Liver (tissue), 3 donors: Measurements from ENCODE around the gene CLIC5.

Experiments used
- ATF3 ChIP-seq: IDR thresholded peaks from 2 replicates; pipeline ENCODE4 v1.6.1; 2016; ENCODE audit warnings: antibody characterized with exemption
- EGR1 ChIP-seq, 2 donors: IDR thresholded peaks; 2 replicates each; pipeline ENCODE4 v1.6.1; 2016 to 2018; ENCODE audit warnings: antibody characterized with exemption in 2 of 2, low read depth in 2 of 2
- FOXA1 ChIP-seq: IDR thresholded peaks from 2 replicates; pipeline ENCODE4 v1.6.1; 2016; ENCODE audit warnings: antibody characterized with exemption
- GABPA ChIP-seq, 2 donors: IDR thresholded peaks in 1 of 2; conservative IDR thresholded peaks in 1 of 2; 2 replicates each; pipeline ENCODE4 v1.6.1; 2016; ENCODE audit warnings: antibody characterized with exemption in 2 of 2, mild to moderate bottlenecking in 1 of 2, moderate library complexity in 1 of 2
- JUND ChIP-seq, 2 donors: IDR thresholded peaks; 2 replicates each; pipeline ENCODE4 v1.6.1; 2016; ENCODE audit warnings: antibody characterized with exemption in 2 of 2
- RAD21 ChIP-seq, 2 donors: IDR thresholded peaks; 2 replicates each; pipeline ENCODE4 v1.6.1; 2016; ENCODE audit warnings: antibody characterized with exemption in 2 of 2, mild to moderate bottlenecking in 2 of 2
- RXRA ChIP-seq, 2 donors: IDR thresholded peaks; 2 replicates each; pipeline ENCODE4 v1.6.1; 2017 to 2018; ENCODE audit warnings: antibody characterized with exemption in 2 of 2, mild to moderate bottlenecking in 1 of 2
- SP1 ChIP-seq: IDR thresholded peaks from 2 replicates; pipeline ENCODE4 v1.6.1; 2018; ENCODE audit warnings: antibody characterized with exemption, mild to moderate bottlenecking
- TAF1 ChIP-seq: conservative IDR thresholded peaks from 2 replicates; pipeline ENCODE4 v1.6.1; 2016; ENCODE audit warnings: antibody characterized with exemption, mild to moderate bottlenecking
- YY1 ChIP-seq: IDR thresholded peaks from 2 replicates; pipeline ENCODE4 v1.6.1; 2016; ENCODE audit warnings: antibody characterized with exemption, mild to moderate bottlenecking
- ZBTB33 ChIP-seq: IDR thresholded peaks from 2 replicates; pipeline ENCODE4 v1.6.1; 2016; ENCODE audit warnings: antibody characterized with exemption
- TF ChIP-seq, protein P1 (sequence below): fragments of 150-350 bp; IDR thresholded peaks from 2 replicates; pipeline ENCODE4 v1.5.1; 2017; ENCODE audit warnings: improper control_type of control experiment, low read depth, low read length; ENCODE audit not compliant: missing input control
- TF ChIP-seq, protein P2 (sequence below): IDR thresholded peaks from 2 replicates; pipeline ENCODE4 v1.6.1; 2016; ENCODE audit warnings: antibody characterized with exemption, mild to moderate bottlenecking
- TF ChIP-seq, protein P3 (sequence below): IDR thresholded peaks from 2 replicates; pipeline ENCODE4 v1.6.1; 2016; ENCODE audit warnings: antibody characterized with exemption
- donor health status: healthy.
- donor health status: healthy.

GRCh38 chr6:45836984-45837383 is 178.7 kb downstream of the CLIC5 start:
- TF ChIP-seq, protein P1, sequence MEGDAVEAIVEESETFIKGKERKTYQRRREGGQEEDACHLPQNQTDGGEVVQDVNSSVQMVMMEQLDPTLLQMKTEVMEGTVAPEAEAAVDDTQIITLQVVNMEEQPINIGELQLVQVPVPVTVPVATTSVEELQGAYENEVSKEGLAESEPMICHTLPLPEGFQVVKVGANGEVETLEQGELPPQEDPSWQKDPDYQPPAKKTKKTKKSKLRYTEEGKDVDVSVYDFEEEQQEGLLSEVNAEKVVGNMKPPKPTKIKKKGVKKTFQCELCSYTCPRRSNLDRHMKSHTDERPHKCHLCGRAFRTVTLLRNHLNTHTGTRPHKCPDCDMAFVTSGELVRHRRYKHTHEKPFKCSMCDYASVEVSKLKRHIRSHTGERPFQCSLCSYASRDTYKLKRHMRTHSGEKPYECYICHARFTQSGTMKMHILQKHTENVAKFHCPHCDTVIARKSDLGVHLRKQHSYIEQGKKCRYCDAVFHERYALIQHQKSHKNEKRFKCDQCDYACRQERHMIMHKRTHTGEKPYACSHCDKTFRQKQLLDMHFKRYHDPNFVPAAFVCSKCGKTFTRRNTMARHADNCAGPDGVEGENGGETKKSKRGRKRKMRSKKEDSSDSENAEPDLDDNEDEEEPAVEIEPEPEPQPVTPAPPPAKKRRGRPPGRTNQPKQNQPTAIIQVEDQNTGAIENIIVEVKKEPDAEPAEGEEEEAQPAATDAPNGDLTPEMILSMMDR, result no peak
- TF ChIP-seq ATF3 (no peak), JUND (IDR thresholded peaks at IDR 0.05) (no peak), EGR1 (IDR thresholded peaks at IDR 0.05; ENCODE audit: low read depth in 2 of 2) (no peak), RXRA (IDR thresholded peaks at IDR 0.05) (no peak), SP1 (no peak), RAD21 (IDR thresholded peaks at IDR 0.05) (no peak), ZBTB33 (no peak), GABPA (IDR thresholded peaks at IDR 0.05 in 1 of 2, conservative IDR thresholded peaks at IDR 0.05 in 1 of 2) (no peak), TAF1 (no peak), YY1 (no peak), FOXA1 (no peak)
- TF ChIP-seq, protein P2, sequence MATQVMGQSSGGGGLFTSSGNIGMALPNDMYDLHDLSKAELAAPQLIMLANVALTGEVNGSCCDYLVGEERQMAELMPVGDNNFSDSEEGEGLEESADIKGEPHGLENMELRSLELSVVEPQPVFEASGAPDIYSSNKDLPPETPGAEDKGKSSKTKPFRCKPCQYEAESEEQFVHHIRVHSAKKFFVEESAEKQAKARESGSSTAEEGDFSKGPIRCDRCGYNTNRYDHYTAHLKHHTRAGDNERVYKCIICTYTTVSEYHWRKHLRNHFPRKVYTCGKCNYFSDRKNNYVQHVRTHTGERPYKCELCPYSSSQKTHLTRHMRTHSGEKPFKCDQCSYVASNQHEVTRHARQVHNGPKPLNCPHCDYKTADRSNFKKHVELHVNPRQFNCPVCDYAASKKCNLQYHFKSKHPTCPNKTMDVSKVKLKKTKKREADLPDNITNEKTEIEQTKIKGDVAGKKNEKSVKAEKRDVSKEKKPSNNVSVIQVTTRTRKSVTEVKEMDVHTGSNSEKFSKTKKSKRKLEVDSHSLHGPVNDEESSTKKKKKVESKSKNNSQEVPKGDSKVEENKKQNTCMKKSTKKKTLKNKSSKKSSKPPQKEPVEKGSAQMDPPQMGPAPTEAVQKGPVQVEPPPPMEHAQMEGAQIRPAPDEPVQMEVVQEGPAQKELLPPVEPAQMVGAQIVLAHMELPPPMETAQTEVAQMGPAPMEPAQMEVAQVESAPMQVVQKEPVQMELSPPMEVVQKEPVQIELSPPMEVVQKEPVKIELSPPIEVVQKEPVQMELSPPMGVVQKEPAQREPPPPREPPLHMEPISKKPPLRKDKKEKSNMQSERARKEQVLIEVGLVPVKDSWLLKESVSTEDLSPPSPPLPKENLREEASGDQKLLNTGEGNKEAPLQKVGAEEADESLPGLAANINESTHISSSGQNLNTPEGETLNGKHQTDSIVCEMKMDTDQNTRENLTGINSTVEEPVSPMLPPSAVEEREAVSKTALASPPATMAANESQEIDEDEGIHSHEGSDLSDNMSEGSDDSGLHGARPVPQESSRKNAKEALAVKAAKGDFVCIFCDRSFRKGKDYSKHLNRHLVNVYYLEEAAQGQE, result no peak
- TF ChIP-seq, protein P3, sequence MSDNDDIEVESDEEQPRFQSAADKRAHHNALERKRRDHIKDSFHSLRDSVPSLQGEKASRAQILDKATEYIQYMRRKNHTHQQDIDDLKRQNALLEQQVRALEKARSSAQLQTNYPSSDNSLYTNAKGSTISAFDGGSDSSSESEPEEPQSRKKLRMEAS, result no peak
